ENCODE data around the gene SHLD1.

The SHLD1 gene

GRCh38 chr20:5822569-5822968, 72.4 kb downstream of the SHLD1 start:
- no peak for DNase-seq

GRCh38 chr20:5825130-5825719, 75.0 kb downstream of the SHLD1 start:
- DNase-seq, result no peak

GRCh38 chr20:5827098-5827853, 77.1 kb downstream of the SHLD1 start:
- DNase-seq, result no peak

GRCh38 chr20:5827861-5828260, 77.7 kb downstream of the SHLD1 start:
- DNase-seq, result no peak

- no peak for DNase-seq
Measured at GRCh38 chr20:5829241-5829809, 79.1 kb downstream of the SHLD1 start.

GRCh38 chr20:5831539-5832237, 81.5 kb downstream of the SHLD1 start:
- no peak for DNase-seq

GRCh38 chr20:5833309-5833941, 83.2 kb downstream of the SHLD1 start:
- no peak for DNase-seq

GRCh38 chr20:5834436-5835005, 84.3 kb downstream of the SHLD1 start:
- DNase-seq, result no peak

GRCh38 chr20:5835321-5835821, 85.2 kb downstream of the SHLD1 start:
- peak; percentile 6 for DNase-seq

GRCh38 chr20:5835871-5836270, 85.7 kb downstream of the SHLD1 start:
- DNase-seq, result no peak

- no peak for DNase-seq
Measured at GRCh38 chr20:5836569-5836968, 86.4 kb downstream of the SHLD1 start.

- DNase-seq, result no peak
Measured at GRCh38 chr20:5840411-5841002, 90.3 kb downstream of the SHLD1 start.

- no peak for DNase-seq
Measured at GRCh38 chr20:5841522-5841921, 91.3 kb downstream of the SHLD1 start.

- DNase-seq, result no peak
Measured at GRCh38 chr20:5842465-5842864, 92.3 kb downstream of the SHLD1 start.

GRCh38 chr20:5843054-5843592, 92.9 kb downstream of the SHLD1 start:
- DNase-seq, result no peak

GRCh38 chr20:5844063-5844681, 94.0 kb downstream of the SHLD1 start:
- DNase-seq, result peak; percentile 9

GRCh38 chr20:5845681-5846615, 95.7 kb downstream of the SHLD1 start:
- DNase-seq, result no peak

- no peak for DNase-seq
Measured at GRCh38 chr20:5848711-5849505, 98.7 kb downstream of the SHLD1 start.

GRCh38 chr20:5855939-5856338, 105.7 kb downstream of the SHLD1 start:
- no peak for DNase-seq

All from T-helper 9 cell (primary cell).